H1 (cell line): ENCODE measurements around the gene ZNF223. TPM values are rescaled to one million over a fixed set of nuclear protein-coding genes. Genes with fewer than 3 reads are reported as not detected.
A peak's percentile ranks its signal among the peaks of the same experiment; 100 is the strongest.

Experiments
- ASH2L ChIP-seq: fragments of 200-600, 300-600 bp; sonication (generic); IDR thresholded peaks from one replicate; pipeline ENCODE4 v1.7.1; 2017; ENCODE audit warnings: low read length
- CHD2 ChIP-seq: IDR thresholded peaks from 2 replicates; pipeline ENCODE4 v1.6.1; 2012; ENCODE audit warnings: low read length, improper control_type of control experiment
- CREB1 ChIP-seq: IDR thresholded peaks from 2 replicates; pipeline ENCODE4 v1.6.1; 2012; ENCODE audit warnings: inconsistent platforms
- CTCF ChIP-seq, 3 experiments: IDR thresholded peaks; 1 replicate in 2 of 3; 2 replicates in 1 of 3; pipeline versions ENCODE4 v1.5.1 to v1.6.1; 2011; ENCODE audit warnings: low read length in 3 of 3, mild to moderate bottlenecking in 3 of 3, inconsistent platforms in 2 of 3, low read depth in 1 of 3, moderate library complexity in 1 of 3; ENCODE audit not compliant: insufficient read depth in 1 of 3; ENCODE audit errors: control extremely low read depth in 1 of 3
- JUND ChIP-seq: IDR thresholded peaks from 2 replicates; pipeline ENCODE4 v1.6.1; 2011; ENCODE audit warnings: mild to moderate bottlenecking, improper control_type of control experiment, low read length
- NANOG ChIP-seq: IDR thresholded peaks from 2 replicates; pipeline ENCODE4 v1.6.1; 2011; ENCODE audit warnings: low read length, low read depth, mild to moderate bottlenecking, inconsistent platforms; ENCODE audit not compliant: insufficient read depth, poor library complexity, severe bottlenecking
- SIRT6 ChIP-seq: IDR thresholded peaks from one replicate; pipeline ENCODE4 v1.7.1; 2012; ENCODE audit warnings: low read length, inconsistent platforms
- SIX5 ChIP-seq: IDR thresholded peaks from 2 replicates; pipeline ENCODE4 v1.6.1; 2011; ENCODE audit warnings: mild to moderate bottlenecking, low read depth, low read length
- SP1 ChIP-seq: IDR thresholded peaks from 2 replicates; pipeline ENCODE4 v1.6.1; 2011; ENCODE audit warnings: low read depth, low read length
- TAF1 ChIP-seq: IDR thresholded peaks from 2 replicates; pipeline ENCODE4 v1.6.1; 2011; ENCODE audit warnings: mild to moderate bottlenecking, low read depth, low read length
- TEAD4 ChIP-seq: IDR thresholded peaks from 2 replicates; pipeline ENCODE4 v1.6.1; 2012; ENCODE audit warnings: low read depth, low read length, inconsistent platforms, mixed read lengths
- YY1 ChIP-seq: IDR thresholded peaks from 2 replicates; pipeline ENCODE4 v1.6.1; 2011; ENCODE audit warnings: low read depth, mild to moderate bottlenecking, low read length
- polyA plus RNA-seq, 7 experiments: library from polyadenylated mRNA; depleted of rRNA in 3 of 7; stranded (reverse) in 5 of 7; unstranded in 2 of 7; fragments of >200 nt in 5 of 7; fragments of 200-250 nt in 2 of 7; gene quantifications; 1 replicate in 5 of 7; 2 replicates in 1 of 7; 4 replicates in 1 of 7; pipeline versions ENCODE4 v1.2.1 to v1.2.3, GENCODE V29; 2011 to 2013; ENCODE audit warnings: missing spikeins in 2 of 7, mixed read lengths in 2 of 7
- total RNA-seq: library from RNA; stranded (reverse); fragmentation: NEBNext Ultra II Directional; extraction: Animal tissue kit (Norgen Biotek cat#: 25700); gene quantifications from 2 replicates; pipeline ENCODE4 v1.2.1, GENCODE V29; 2021
- TF ChIP-seq, protein P1 (sequence below): IDR thresholded peaks from 2 replicates; pipeline ENCODE4 v1.6.1; 2012; ENCODE audit warnings: inconsistent platforms

The ZNF223 gene
- total and polyA plus RNA-seq, 2 of the 8 experiments (the other 6 are each of a cell fraction or from before 2014, with no cell fraction given), result 1.7 to 4.3 TPM

- TF ChIP-seq CTCF (IDR thresholded peaks at IDR 0.05; ENCODE audit: control extremely low read depth in 1 of 3, insufficient read depth in 1 of 3, low read depth in 1 of 3, low read length in 3 of 3) (no peak), SP1 (0 out of 2 replicates have a peak, but pooled peaks have one; percentile 12), NANOG (peak; percentile 10), ASH2L (peak; percentile 41), YY1 (peak; percentile 69; the same call in 1 of the 2 replicates), TAF1 (peak; percentile 93), TEAD4 (0 out of 2 replicates have a peak, but pooled peaks have one; percentile 9), CREB1 (peak; percentile 71), SIRT6 (no peak), CHD2 (peak; percentile 70), JUND (no peak), SIX5 (peak; percentile 99)
- TF ChIP-seq, protein P1, sequence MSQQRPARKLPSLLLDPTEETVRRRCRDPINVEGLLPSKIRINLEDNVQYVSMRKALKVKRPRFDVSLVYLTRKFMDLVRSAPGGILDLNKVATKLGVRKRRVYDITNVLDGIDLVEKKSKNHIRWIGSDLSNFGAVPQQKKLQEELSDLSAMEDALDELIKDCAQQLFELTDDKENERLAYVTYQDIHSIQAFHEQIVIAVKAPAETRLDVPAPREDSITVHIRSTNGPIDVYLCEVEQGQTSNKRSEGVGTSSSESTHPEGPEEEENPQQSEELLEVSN, result no peak
Observed at GRCh38 chr19:44113138-44113783, 61.4 kb downstream of the ZNF223 start, which contains the start of gene ZNF225 (continued).
